Measurements from ENCODE around the gene F2RL3. TPM values are rescaled to one million over a fixed set of nuclear protein-coding genes. Genes with fewer than 3 reads are reported as not detected.

The F2RL3 gene
- polyA plus RNA-seq, 1 donor (not counting 4 experiments of a cell fraction or from before 2014, with no cell fraction given), result not detected

DNA sequence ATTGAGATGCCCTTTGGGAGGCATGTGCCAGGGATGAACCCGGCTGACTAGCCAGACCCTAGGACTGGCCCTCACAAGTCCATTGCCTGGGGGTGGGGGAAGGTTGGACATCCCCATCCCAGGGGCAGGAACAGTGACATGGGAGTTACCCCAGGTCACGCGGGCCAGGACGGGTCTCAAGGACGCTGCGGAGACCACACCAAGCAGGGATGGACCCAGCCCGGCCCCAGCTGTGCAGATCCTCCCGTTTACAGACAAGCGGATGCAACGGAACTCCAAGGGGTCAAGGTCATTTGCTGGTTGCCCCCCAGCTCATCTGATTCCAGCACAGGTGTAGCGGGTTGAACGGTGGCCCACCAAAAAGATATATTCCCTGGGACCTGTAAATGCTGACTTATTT lies 20.0 kb downstream of the F2RL3 start:
- H3K79me2 ChIP-seq (ENCODE audit: control insufficient read depth, insufficient read depth, low read length), result no peaks in the 10 kb centered on the region
- DNase-seq (ENCODE audit: low read depth, low spot score), result no peak
- no peak overlapping the region for H3K27ac ChIP-seq (ENCODE audit: control insufficient read depth, insufficient read depth, low read length)
- no peaks in the 10 kb centered on the region for H3K9me3 ChIP-seq (ENCODE audit: control insufficient read depth, low read depth, low read length)
- no peak for FAIRE-seq
- H3K4me3 ChIP-seq (ENCODE audit: control insufficient read depth in 2 of 3, extremely low read depth in 1 of 3, insufficient read depth in 2 of 3, low read depth in 1 of 3, low read length in 3 of 3), result no peak overlapping the region
- H3K4me2 ChIP-seq (ENCODE audit: control insufficient read depth, extremely low read depth, insufficient read depth, low read depth, low read length), result no peak overlapping the region
- H4K20me1 ChIP-seq (ENCODE audit: control insufficient read depth, extremely low read depth, insufficient read depth, low read length), result no peaks in the 10 kb centered on the region
- no peak overlapping the region for H3K9ac ChIP-seq (ENCODE audit: control insufficient read depth, extremely low read depth, insufficient read depth, low read length)
- no peaks in the 10 kb centered on the region for H3K9me1 ChIP-seq (ENCODE audit: control insufficient read depth, extremely low read depth, insufficient read depth, low read length)
- H3K4me1 ChIP-seq (ENCODE audit: control insufficient read depth, extremely low read depth, insufficient read depth, low read length), result no peaks in the 10 kb centered on the region
- H3K36me3 ChIP-seq (ENCODE audit: control insufficient read depth in 2 of 2, extremely low read depth in 1 of 2, insufficient read depth in 2 of 2, low read length in 2 of 2), result no peaks in the 10 kb centered on the region
- dilution Hi-C loops (cut with MboI; ENCODE audit: extremely low pct_ligation_motif_present, low sequenced_read_pairs), result no loop called here
- no peak overlapping the region for H2AFZ ChIP-seq (ENCODE audit: control insufficient read depth, low read length)
- H3K27me3 ChIP-seq (ENCODE audit: control insufficient read depth, extremely low read depth, insufficient read depth, low read length), result no peaks in the 10 kb centered on the region
- TF ChIP-seq, protein P1, sequence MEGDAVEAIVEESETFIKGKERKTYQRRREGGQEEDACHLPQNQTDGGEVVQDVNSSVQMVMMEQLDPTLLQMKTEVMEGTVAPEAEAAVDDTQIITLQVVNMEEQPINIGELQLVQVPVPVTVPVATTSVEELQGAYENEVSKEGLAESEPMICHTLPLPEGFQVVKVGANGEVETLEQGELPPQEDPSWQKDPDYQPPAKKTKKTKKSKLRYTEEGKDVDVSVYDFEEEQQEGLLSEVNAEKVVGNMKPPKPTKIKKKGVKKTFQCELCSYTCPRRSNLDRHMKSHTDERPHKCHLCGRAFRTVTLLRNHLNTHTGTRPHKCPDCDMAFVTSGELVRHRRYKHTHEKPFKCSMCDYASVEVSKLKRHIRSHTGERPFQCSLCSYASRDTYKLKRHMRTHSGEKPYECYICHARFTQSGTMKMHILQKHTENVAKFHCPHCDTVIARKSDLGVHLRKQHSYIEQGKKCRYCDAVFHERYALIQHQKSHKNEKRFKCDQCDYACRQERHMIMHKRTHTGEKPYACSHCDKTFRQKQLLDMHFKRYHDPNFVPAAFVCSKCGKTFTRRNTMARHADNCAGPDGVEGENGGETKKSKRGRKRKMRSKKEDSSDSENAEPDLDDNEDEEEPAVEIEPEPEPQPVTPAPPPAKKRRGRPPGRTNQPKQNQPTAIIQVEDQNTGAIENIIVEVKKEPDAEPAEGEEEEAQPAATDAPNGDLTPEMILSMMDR (optimal IDR thresholded peaks at IDR 0.05 in 1 of 3, IDR thresholded peaks at IDR 0.05 in 1 of 3, conservative IDR thresholded peaks at IDR 0.05 in 1 of 3; ENCODE audit: extremely low read depth in 1 of 3, insufficient read depth in 2 of 3, low read length in 3 of 3), result no peak
- no peak for TF ChIP-seq EZH2 (IDR thresholded peaks at IDR 0.05; ENCODE audit: low read length)

DNA sequence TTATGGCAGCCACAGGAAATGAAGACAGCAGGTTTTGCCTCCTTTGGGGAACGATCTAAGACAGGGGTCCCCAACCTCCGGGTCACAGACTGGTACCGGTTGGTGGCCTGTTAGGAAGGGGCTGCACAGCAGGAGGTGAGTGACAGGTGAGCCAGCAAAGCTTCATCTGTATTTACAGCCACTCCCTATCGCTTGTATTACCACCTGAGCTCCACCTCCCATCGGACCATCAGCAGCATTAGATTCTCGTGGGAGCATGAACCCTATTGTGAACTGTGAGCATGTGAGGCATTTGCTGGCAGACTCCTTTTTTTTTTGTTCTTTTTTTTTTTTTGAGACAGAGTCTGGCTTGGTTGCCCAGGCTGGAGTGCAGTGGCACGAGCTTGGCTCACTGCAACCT lies 22.2 kb downstream of the F2RL3 start:
- no peaks in the 10 kb centered on the region for H3K9me3 ChIP-seq (ENCODE audit: control insufficient read depth, low read depth, low read length)
- no peaks in the 10 kb centered on the region for H4K20me1 ChIP-seq (ENCODE audit: control insufficient read depth, extremely low read depth, insufficient read depth, low read length)
- no peaks in the 10 kb centered on the region for H3K36me3 ChIP-seq (ENCODE audit: control insufficient read depth in 2 of 2, extremely low read depth in 1 of 2, insufficient read depth in 2 of 2, low read length in 2 of 2)
- DNase-seq (ENCODE audit: low read depth, low spot score), result no peak
- no peak overlapping the region for H3K9ac ChIP-seq (ENCODE audit: control insufficient read depth, extremely low read depth, insufficient read depth, low read length)
- dilution Hi-C loops (cut with MboI; ENCODE audit: extremely low pct_ligation_motif_present, low sequenced_read_pairs), result no loop called here
- H3K27me3 ChIP-seq (ENCODE audit: control insufficient read depth, extremely low read depth, insufficient read depth, low read length), result no peaks in the 10 kb centered on the region
- no peaks in the 10 kb centered on the region for H3K4me1 ChIP-seq (ENCODE audit: control insufficient read depth, extremely low read depth, insufficient read depth, low read length)
- H3K4me2 ChIP-seq (ENCODE audit: control insufficient read depth, extremely low read depth, insufficient read depth, low read depth, low read length), result no peak overlapping the region
- no peak overlapping the region for H2AFZ ChIP-seq (ENCODE audit: control insufficient read depth, low read length)
- no peaks in the 10 kb centered on the region for H3K9me1 ChIP-seq (ENCODE audit: control insufficient read depth, extremely low read depth, insufficient read depth, low read length)
- no peak for FAIRE-seq
- no peak for TF ChIP-seq EZH2 (IDR thresholded peaks at IDR 0.05; ENCODE audit: low read length)
- TF ChIP-seq, protein P1 (optimal IDR thresholded peaks at IDR 0.05 in 1 of 3, IDR thresholded peaks at IDR 0.05 in 1 of 3, conservative IDR thresholded peaks at IDR 0.05 in 1 of 3; ENCODE audit: extremely low read depth in 1 of 3, insufficient read depth in 2 of 3, low read length in 3 of 3), result no peak
- H3K27ac ChIP-seq (ENCODE audit: control insufficient read depth, insufficient read depth, low read length), result no peak overlapping the region
- H3K4me3 ChIP-seq (ENCODE audit: control insufficient read depth in 2 of 3, extremely low read depth in 1 of 3, insufficient read depth in 2 of 3, low read depth in 1 of 3, low read length in 3 of 3), result no peak overlapping the region
- H3K79me2 ChIP-seq (ENCODE audit: control insufficient read depth, insufficient read depth, low read length), result no peaks in the 10 kb centered on the region

Measured in keratinocyte (primary cell).